ENCODE data around the gene PLCL1. TPM values are rescaled to one million over a fixed set of nuclear protein-coding genes. Genes with fewer than 3 reads are reported as not detected.

The PLCL1 gene
- total RNA-seq, 1 donor from 2014 or later = 7.7 TPM

GRCh38 chr2:197795277-197795676, 9.1 kb upstream of the PLCL1 start:
- H3K4me1 ChIP-seq = no peaks in the 10 kb centered on the region
- H3K36me3 ChIP-seq = no peaks in the 10 kb centered on the region
- no peaks in the 10 kb centered on the region for H3K9me3 ChIP-seq
- H3K27me3 ChIP-seq = no peaks in the 10 kb centered on the region
- no peak for DNase-seq
- H3K4me3 ChIP-seq = no peak overlapping the region
- H3K27ac ChIP-seq = no peak overlapping the region
- no peak for ATAC-seq
- intact Hi-C loops (cut with DNase I) = no loop called here
- TF ChIP-seq CTCF (IDR thresholded peaks at IDR 0.05) = no peak

- Histone ChIP-seq H3K4me3 (no peak overlapping the region), H3K36me3 (no peaks in the 10 kb centered on the region), H3K9me3 (no peaks in the 10 kb centered on the region), H3K4me1 (no peaks in the 10 kb centered on the region), H3K27me3 (no peaks in the 10 kb centered on the region), H3K27ac (no peak overlapping the region)
- ATAC-seq (no peak), DNase-seq (no peak)
- TF ChIP-seq CTCF (IDR thresholded peaks at IDR 0.05) = no peak
- intact Hi-C loops (cut with DNase I) = no loop called here
Observed at GRCh38 chr2:197798187-197798586, 6.2 kb upstream of the PLCL1 start.

- Histone ChIP-seq H3K36me3 (no peaks in the 10 kb centered on the region), H3K9me3 (no peaks in the 10 kb centered on the region), H3K4me3 (no peak overlapping the region), H3K27me3 (no peaks in the 10 kb centered on the region), H3K27ac (no peak overlapping the region), H3K4me1 (peaks cover 8% of the 10 kb centered on the region)
- ATAC-seq (no peak), DNase-seq (no peak)
- no peak for TF ChIP-seq CTCF (IDR thresholded peaks at IDR 0.05)
- intact Hi-C loops (cut with DNase I) = no loop called here
Observed at GRCh38 chr2:197799068-197799467, 5.3 kb upstream of the PLCL1 start.

GRCh38 chr2:197800091-197800490, 4.3 kb upstream of the PLCL1 start:
- H3K36me3 ChIP-seq = no peaks in the 10 kb centered on the region

GRCh38 chr2:197801033-197801432, 3.4 kb upstream of the PLCL1 start:
- H3K36me3 ChIP-seq = no peaks in the 10 kb centered on the region
- ATAC-seq (no peak), DNase-seq (no peak)
- H3K27me3 ChIP-seq = no peaks in the 10 kb centered on the region
- H3K9me3 ChIP-seq = no peaks in the 10 kb centered on the region
- no peak for TF ChIP-seq CTCF (IDR thresholded peaks at IDR 0.05)
- peaks cover 14% of the 10 kb centered on the region for H3K4me1 ChIP-seq
- H3K4me3 ChIP-seq = no peak overlapping the region
- no peak overlapping the region for H3K27ac ChIP-seq
- intact Hi-C loops (cut with DNase I) = loop anchor here (5.0 kb wide), 1 partner anchor 326 kb away; no protein-coding TSS in a partner anchor

More at GRCh38 chr2:197800091-197800490, 4.3 kb upstream of the PLCL1 start:
- ATAC-seq = no peak
- H3K4me3 ChIP-seq = no peak overlapping the region
- peaks cover 8% of the 10 kb centered on the region for H3K4me1 ChIP-seq
- DNase-seq = no peak
- no peak for TF ChIP-seq CTCF (IDR thresholded peaks at IDR 0.05)
- H3K9me3 ChIP-seq = no peaks in the 10 kb centered on the region
- no peak overlapping the region for H3K27ac ChIP-seq
- intact Hi-C loops (cut with DNase I) = loop anchor here (5.0 kb wide), 1 partner anchor 327 kb away; no protein-coding TSS in a partner anchor
- no peaks in the 10 kb centered on the region for H3K27me3 ChIP-seq

- no peak for DNase-seq
- Histone ChIP-seq H3K27ac (no peak overlapping the region), H3K4me3 (no peak overlapping the region), H3K36me3 (no peaks in the 10 kb centered on the region), H3K27me3 (no peaks in the 10 kb centered on the region), H3K9me3 (no peaks in the 10 kb centered on the region), H3K4me1 (peaks cover 22% of the 10 kb centered on the region)
- intact Hi-C loops (cut with DNase I) = loop anchor here (5.0 kb wide), 1 partner anchor 324 kb away; no protein-coding TSS in a partner anchor
- peak; percentile 70 for TF ChIP-seq CTCF (IDR thresholded peaks at IDR 0.05)
- peak; percentile 57 for ATAC-seq
Observed at GRCh38 chr2:197803033-197803444, 1.4 kb upstream of the PLCL1 start.

Data from upper lobe of right lung (tissue), 1 donor.